IMR-90 (cell line): ENCODE measurements around the gene NDOR1. TPM values are rescaled to one million over a fixed set of nuclear protein-coding genes. Genes with fewer than 3 reads are reported as not detected.

Experiments
- ATAC-seq: fragments of 200-7000 bp; cut with Tn5 transposase; 2 replicates; pipeline ENCODE4 v1.9.1; 2020; ENCODE audit warnings: low read depth, mild to moderate bottlenecking, moderate library complexity
- BruUV-seq: library from RNA; stranded (reverse); fragments of 400-500 nt; replicated peaks from 2 replicates; lab custom pipeline; 2021; lab: Mats Ljungman, UMichigan
- CTCF ChIA-PET: fragments of 300-600 bp; formaldehyde crosslinking; extraction: SDS; loops from one replicate; lab custom pipeline; 2021; ENCODE audit warnings: antibody characterized with exemption; lab: Yijun Ruan, JAX
- POLR2A ChIA-PET: fragments of 300-600 bp; sonication (Branson Sonifier 250); formaldehyde crosslinking; loops from one replicate; lab custom pipeline; 2022; ENCODE audit warnings: antibody characterized with exemption; ENCODE audit not compliant: unreplicated experiment; lab: Charles Lee
- DNase-seq: peaks from one replicate; pipeline ENCODE4 v3.0.0; 2013
- H2AFZ ChIP-seq: replicated peaks from 2 replicates; pipeline ENCODE3; 2013; ENCODE audit warnings: low read length, mild to moderate bottlenecking; ENCODE audit not compliant: poor library complexity
- H2AK5ac ChIP-seq: 2 replicates; pipeline ENCODE4 v1.6.1; 2013; ENCODE audit warnings: low read depth, low read length, inconsistent platforms
- H2AK9ac ChIP-seq: replicated peaks from 2 replicates; pipeline ENCODE3; 2013; ENCODE audit warnings: mild to moderate bottlenecking, low read depth, low read length, moderate library complexity; ENCODE audit not compliant: poor library complexity
- H2BK120ac ChIP-seq: 2 replicates; pipeline ENCODE4 v1.6.1; 2013; ENCODE audit warnings: low read depth, low read length, inconsistent platforms
- H2BK15ac ChIP-seq: 3 replicates; pipeline ENCODE4 v1.6.1; 2013; ENCODE audit warnings: low read depth, low read length, inconsistent platforms
- H2BK20ac ChIP-seq: 2 replicates; pipeline ENCODE4 v1.6.1; 2013; ENCODE audit warnings: low read depth, mild to moderate bottlenecking, inconsistent platforms, low read length, moderate library complexity
- H2BK5ac ChIP-seq: 2 replicates; pipeline ENCODE4 v1.6.1; 2013; ENCODE audit warnings: mild to moderate bottlenecking, low read depth, low read length, inconsistent platforms; ENCODE audit not compliant: poor library complexity, severe bottlenecking
- H3K14ac ChIP-seq: replicated peaks from 2 replicates; pipeline ENCODE4 v1.6.1; 2013; ENCODE audit warnings: low read depth, low read length, inconsistent platforms
- H3K18ac ChIP-seq: 2 replicates; pipeline ENCODE4 v1.6.1; 2013; ENCODE audit warnings: low read depth, low read length, control low read depth
- H3K23ac ChIP-seq: 2 replicates; pipeline ENCODE4 v1.6.1; 2013; ENCODE audit warnings: low read depth, low read length, inconsistent platforms
- H3K27ac ChIP-seq: 2 replicates; pipeline ENCODE4 v1.5.1; 2013; ENCODE audit warnings: mild to moderate bottlenecking, control low read depth, low read length; ENCODE audit not compliant: insufficient read depth
- H3K27me3 ChIP-seq: 2 replicates; pipeline ENCODE4 v1.6.1; 2013; ENCODE audit warnings: low read length; ENCODE audit not compliant: control insufficient read depth, insufficient read depth
- H3K36me3 ChIP-seq: 2 replicates; pipeline ENCODE4 v1.6.1; 2013; ENCODE audit warnings: low read length, mixed read lengths; ENCODE audit not compliant: control insufficient read depth, insufficient read depth
- H3K4ac ChIP-seq: 2 replicates; pipeline ENCODE4 v1.6.1; 2013; ENCODE audit warnings: low read depth, low read length, inconsistent platforms
- H3K4me1 ChIP-seq: 2 replicates; pipeline ENCODE4 v1.6.1; 2013; ENCODE audit warnings: low read length, mixed read lengths; ENCODE audit not compliant: control insufficient read depth, insufficient read depth
- H3K4me2 ChIP-seq: 2 replicates; pipeline ENCODE4 v1.6.1; 2013; ENCODE audit warnings: low read depth, mild to moderate bottlenecking, control low read depth, low read length, moderate library complexity
- H3K4me3 ChIP-seq: 2 replicates; pipeline ENCODE4 v1.5.1; 2013; ENCODE audit warnings: low read depth, mild to moderate bottlenecking, control low read depth, low read length, moderate library complexity; ENCODE audit not compliant: insufficient read depth
- H3K56ac ChIP-seq: 2 replicates; pipeline ENCODE4 v1.6.1; 2013; ENCODE audit warnings: low read length, inconsistent platforms; ENCODE audit not compliant: insufficient read depth; ENCODE audit errors: extremely low read depth
- H3K79me1 ChIP-seq, 2 experiments: 2 replicates each; pipeline ENCODE4 v1.6.1; 2013; ENCODE audit warnings: low read length in 2 of 2, inconsistent platforms in 1 of 2, low read depth in 1 of 2
- H3K9ac ChIP-seq: 2 replicates; pipeline ENCODE4 v1.6.1; 2013; ENCODE audit warnings: low read depth, low read length, control low read depth
- H3K9me1 ChIP-seq: 2 replicates; pipeline ENCODE4 v1.6.1; 2013; ENCODE audit warnings: low read length, inconsistent platforms; ENCODE audit not compliant: insufficient read depth
- H3K9me3 ChIP-seq: 2 replicates; pipeline ENCODE4 v1.6.1; 2013; ENCODE audit warnings: low read length; ENCODE audit not compliant: control insufficient read depth, insufficient read depth
- H4K20me1 ChIP-seq: 2 replicates; pipeline ENCODE4 v1.6.1; 2013; ENCODE audit warnings: low read length, inconsistent platforms; ENCODE audit not compliant: insufficient read depth
- H4K5ac ChIP-seq: 2 replicates; pipeline ENCODE4 v1.6.1; 2013; ENCODE audit warnings: mild to moderate bottlenecking, low read depth, low read length, control low read depth
- H4K8ac ChIP-seq, 2 experiments: 2 replicates each; pipeline ENCODE4 v1.6.1; 2013; ENCODE audit warnings: low read depth in 2 of 2, low read length in 2 of 2, control low read depth in 1 of 2, inconsistent platforms in 1 of 2
- H4K91ac ChIP-seq: 2 replicates; pipeline ENCODE4 v1.6.1; 2013; ENCODE audit warnings: low read depth, low read length, inconsistent platforms; ENCODE audit not compliant: insufficient read depth
- BHLHE40 ChIP-seq: fragments of 150-350 bp; IDR thresholded peaks from 2 replicates; pipeline ENCODE4 v1.6.1; 2016; ENCODE audit warnings: mild to moderate bottlenecking, low read depth, low read length
- CEBPB ChIP-seq: IDR thresholded peaks from 2 replicates; pipeline ENCODE4 v1.6.1; 2012; ENCODE audit warnings: low read depth, low read length, improper control_type of control experiment
- CHD1 ChIP-seq: IDR thresholded peaks from 2 replicates; pipeline ENCODE4 v1.6.1; 2012; ENCODE audit warnings: low read depth, low read length, improper control_type of control experiment
- CTCF ChIP-seq: conservative IDR thresholded peaks from 2 replicates; pipeline ENCODE4 v1.5.1; 2012; ENCODE audit warnings: mild to moderate bottlenecking, low read depth, low read length, improper control_type of control experiment
- ELK1 ChIP-seq: fragments of 150-350 bp; IDR thresholded peaks from 2 replicates; pipeline ENCODE4 v1.6.1; 2016; ENCODE audit warnings: low read depth, mild to moderate bottlenecking, low read length, moderate library complexity, borderline replicate concordance
- FOS ChIP-seq: fragments of 150-350 bp; IDR thresholded peaks from 2 replicates; pipeline ENCODE4 v1.6.1; 2016; ENCODE audit warnings: low read depth, low read length
- MAFK ChIP-seq: IDR thresholded peaks from 2 replicates; pipeline ENCODE4 v1.6.1; 2012; ENCODE audit warnings: low read depth, low read length, improper control_type of control experiment
- MAZ ChIP-seq: IDR thresholded peaks from 2 replicates; pipeline ENCODE4 v1.6.1; 2012; ENCODE audit warnings: low read depth, mild to moderate bottlenecking, low read length, improper control_type of control experiment, moderate library complexity, borderline replicate concordance
- MXI1 ChIP-seq: IDR thresholded peaks from 2 replicates; pipeline ENCODE4 v1.6.1; 2012; ENCODE audit warnings: low read depth, mild to moderate bottlenecking, low read length, moderate library complexity, borderline replicate concordance
- NFE2L2 ChIP-seq: fragments of 150-350 bp; IDR thresholded peaks from 2 replicates; pipeline ENCODE4 v1.6.1; 2016; ENCODE audit warnings: low read depth, mild to moderate bottlenecking, low read length
- POLR2A ChIP-seq: IDR thresholded peaks from 2 replicates; pipeline ENCODE4 v1.6.1; 2012; ENCODE audit warnings: mild to moderate bottlenecking, low read depth, low read length
- RAD21 ChIP-seq: IDR thresholded peaks from 2 replicates; pipeline ENCODE4 v1.6.1; 2012; ENCODE audit warnings: low read length, improper control_type of control experiment
- RCOR1 ChIP-seq: IDR thresholded peaks from 2 replicates; pipeline ENCODE4 v1.6.1; 2012; ENCODE audit warnings: mild to moderate bottlenecking, low read length, improper control_type of control experiment; ENCODE audit not compliant: insufficient replicate concordance
- RFX5 ChIP-seq: IDR thresholded peaks from 2 replicates; pipeline ENCODE4 v1.8.0; 2012; ENCODE audit warnings: low read depth, mild to moderate bottlenecking, low read length, moderate library complexity
- SMC3 ChIP-seq: fragments of 150-350 bp; IDR thresholded peaks from 2 replicates; pipeline ENCODE4 v1.6.1; 2016; ENCODE audit warnings: low read depth, mild to moderate bottlenecking, antibody characterized with exemption, low read length, moderate library complexity
- USF2 ChIP-seq: fragments of 150-350 bp; IDR thresholded peaks from 2 replicates; pipeline ENCODE4 v1.6.1; 2017; ENCODE audit warnings: mild to moderate bottlenecking, antibody characterized with exemption, low read length, low read depth
- WGBS, 2 experiments: methylation state at CpG; one replicate each; pipeline versions ENCODE4 v1.1.5 to v1.1.7; 2013; ENCODE audit warnings: missing lambda C conversion rate in 2 of 2; ENCODE audit not compliant: insufficient read length in 1 of 2; ENCODE audit errors: extremely low coverage in 2 of 2; 5-methylcytosine and 5-hydroxymethylcytosine counted together
- dilution Hi-C: fragments of 300-500 bp; cut with HindIII; formaldehyde crosslinking; loops from one replicate; pipeline ENCODE4 v1.14.3; 2018; ENCODE audit warnings: low sequenced_read_pairs; ENCODE audit not compliant: unreplicated experiment
- in situ Hi-C: fragments of 300-500 bp; cut with MboI; formaldehyde crosslinking; loops from 3 replicates; pipeline ENCODE4 v1.14.3; 2019; ENCODE audit warnings: low sequenced_read_pairs, inconsistent platforms, mixed read lengths
- intact Hi-C: fragments of 100-400 bp; cut with micrococcal nuclease; formaldehyde crosslinking; loops from 2 replicates; pipeline ENCODE4 v1.10.0; 2022
- polyA plus RNA-seq, 3 experiments: library from polyadenylated mRNA; depleted of rRNA; stranded (reverse); fragments of >200 nt; gene quantifications; 2 replicates each; pipeline ENCODE4 v1.2.3, GENCODE V29; 2012; ENCODE audit warnings: low replicate concordance in 1 of 3
- total RNA-seq: library from RNA; depleted of rRNA; stranded (reverse); fragments of >200 nt; gene quantifications from 2 replicates; pipeline ENCODE4 v1.2.3, GENCODE V29; 2012

NDOR1 gene
- total and polyA plus RNA-seq, 2 of the 4 experiments (the other 2 are of a cell fraction) = 0.90 to 10.6 TPM

- ChIA-PET POLR2A (no interaction called here), CTCF (no interaction called here)
- no peak overlapping the region for H3K4me2 ChIP-seq
- no peak overlapping the region for H4K91ac ChIP-seq
- dilution Hi-C loops = no loop called here
- no peaks in the 10 kb centered on the region; the same call in 1 of the 2 replicates for H3K4me1 ChIP-seq
- no peaks in the 10 kb centered on the region; the same call in 1 of the 2 replicates for H4K20me1 ChIP-seq
- intact Hi-C loops = no loop called here
- no peak overlapping the region for H2BK5ac ChIP-seq
- peaks cover 58% of the 10 kb centered on the region for H3K36me3 ChIP-seq
- no peak overlapping the region for H4K5ac ChIP-seq
- ATAC-seq (no peak), DNase-seq (no peak)
- H2BK120ac ChIP-seq = no peak overlapping the region
- H2AK5ac ChIP-seq = no peak overlapping the region
- no peak overlapping the region for H2AFZ ChIP-seq
- H3K23ac ChIP-seq = no peak overlapping the region
- H3K9me3 ChIP-seq = no peaks in the 10 kb centered on the region
- in situ Hi-C loops = no loop called here
- H3K18ac ChIP-seq = no peak overlapping the region
- no peak overlapping the region for H4K8ac ChIP-seq
- TF ChIP-seq USF2 (no peak), ELK1 (no peak), MAZ (no peak), FOS (no peak), MAFK (no peak), CTCF (no peak), POLR2A (no peak), BHLHE40 (no peak), SMC3 (no peak), CHD1 (no peak), MXI1 (no peak), RFX5 (no peak), RCOR1 (no peak), CEBPB (no peak), RAD21 (no peak), NFE2L2 (no peak)
- H3K56ac ChIP-seq = no peak overlapping the region
- H2BK20ac ChIP-seq = no peak overlapping the region
- no peak overlapping the region for H3K14ac ChIP-seq
- no peak overlapping the region for H3K4me3 ChIP-seq
- no peak overlapping the region for H3K4ac ChIP-seq
- H3K9me1 ChIP-seq = 0 out of 2 replicates have a peak, but pooled peaks cover 2% of the 10 kb centered on the region
- H3K27ac ChIP-seq = no peak overlapping the region
- no peaks in the 10 kb centered on the region for H3K27me3 ChIP-seq
- H3K9ac ChIP-seq = no peak overlapping the region
- BruUV-seq = no TSS peak
- no CpG with 5 or more reads among the region's 19 CpGs for WGBS, 2 experiments
- H3K79me1 ChIP-seq = no peaks in the 10 kb centered on the region; a peak in 1 of 4 replicates
- no peak overlapping the region for H2AK9ac ChIP-seq
- no peak overlapping the region for H2BK15ac ChIP-seq
Measured at GRCh38 chr9:137178939-137179630, 26.4 kb upstream of the NDOR1 start.
